Measurements from ENCODE around the gene GSG1L. TPM values are rescaled to one million over a fixed set of nuclear protein-coding genes. Genes with fewer than 3 reads are reported as not detected.

The GSG1L gene
- total RNA-seq, 1 experiment from 2014 or later: not detected

GRCh38 chr16:28105297-28105696, 41.8 kb upstream of the GSG1L start:
- BruUV-seq (replicated peaks): no TSS peak
- intact Hi-C loops (cut with micrococcal nuclease; ENCODE audit: unreplicated experiment): no loop called here
- H4K20me1 ChIP-seq (ENCODE audit: insufficient read depth): no peaks in the 10 kb centered on the region; the same call in none of the 2 replicates

GRCh38 chr16:28104404-28104803, 40.9 kb upstream of the GSG1L start:
- Histone ChIP-seq H3K4me1 (replicated peaks; ENCODE audit: insufficient read depth) (peaks cover 11% of the 10 kb centered on the region), H3K27me3 (ENCODE audit: insufficient read depth, low read depth) (no peaks in the 10 kb centered on the region), H3K79me2 (ENCODE audit: low read depth) (no peaks in the 10 kb centered on the region), H3F3A (ENCODE audit: insufficient read depth, low read depth) (peaks cover 6% of the 10 kb centered on the region; the same call in 1 of the 2 replicates), H3K27ac (no peak overlapping the region), H2AFZ (no peak overlapping the region), H3K4me3 (no peak overlapping the region), H3K9me3 (ENCODE audit: insufficient read depth, low read depth) (no peaks in the 10 kb centered on the region), H3K36me3 (ENCODE audit: low read depth) (peaks cover 48% of the 10 kb centered on the region), H4K20me1 (ENCODE audit: insufficient read depth) (no peaks in the 10 kb centered on the region; the same call in none of the 2 replicates), H3K4me2 (no peak overlapping the region), H3K9me2 (ENCODE audit: insufficient read depth) (no peaks in the 10 kb centered on the region)
- POLR2A ChIA-PET (ENCODE audit: unreplicated experiment): no interaction called here
- intact Hi-C loops (cut with micrococcal nuclease; ENCODE audit: unreplicated experiment): no loop called here
- CTCF ChIA-PET: no interaction called here
- BruUV-seq (replicated peaks): no TSS peak
- TF ChIP-seq CTCF (conservative IDR thresholded peaks at IDR 0.05): no peak
- no peak for TF ChIP-seq EZH2 (IDR thresholded peaks at IDR 0.05; ENCODE audit: low read depth)
- no peak for DNase-seq

More at GRCh38 chr16:28105297-28105696, 41.8 kb upstream of the GSG1L start:
- no peak overlapping the region for H2AFZ ChIP-seq
- TF ChIP-seq EZH2 (IDR thresholded peaks at IDR 0.05; ENCODE audit: low read depth) (no peak), CTCF (conservative IDR thresholded peaks at IDR 0.05) (no peak)
- H3K4me2 ChIP-seq: no peak overlapping the region
- ChIA-PET CTCF (no interaction called here), POLR2A (ENCODE audit: unreplicated experiment) (no interaction called here)
- no peak for DNase-seq
- H3K36me3 ChIP-seq (ENCODE audit: low read depth): peaks cover 48% of the 10 kb centered on the region
- peaks cover 6% of the 10 kb centered on the region; the same call in 1 of the 2 replicates for H3F3A ChIP-seq (ENCODE audit: insufficient read depth, low read depth)
- no peak overlapping the region for H3K4me3 ChIP-seq
- H3K4me1 ChIP-seq (replicated peaks; ENCODE audit: insufficient read depth): peaks cover 11% of the 10 kb centered on the region
- H3K9me2 ChIP-seq (ENCODE audit: insufficient read depth): no peaks in the 10 kb centered on the region
- H3K27ac ChIP-seq: no peak overlapping the region
- H3K9me3 ChIP-seq (ENCODE audit: insufficient read depth, low read depth): no peaks in the 10 kb centered on the region
- no peaks in the 10 kb centered on the region for H3K27me3 ChIP-seq (ENCODE audit: insufficient read depth, low read depth)
- H3K79me2 ChIP-seq (ENCODE audit: low read depth): no peaks in the 10 kb centered on the region

GRCh38 chr16:28103516-28104170, 40.1 kb upstream of the GSG1L start:
- no peaks in the 10 kb centered on the region for H3K9me2 ChIP-seq (ENCODE audit: insufficient read depth)

More at GRCh38 chr16:28103516-28104170, 40.1 kb upstream of the GSG1L start:
- Histone ChIP-seq H3K36me3 (ENCODE audit: low read depth) (peaks cover 46% of the 10 kb centered on the region), H3F3A (ENCODE audit: insufficient read depth, low read depth) (peaks cover 6% of the 10 kb centered on the region; the same call in 1 of the 2 replicates), H3K9me3 (ENCODE audit: insufficient read depth, low read depth) (no peaks in the 10 kb centered on the region), H3K4me3 (no peak overlapping the region), H3K27me3 (ENCODE audit: insufficient read depth, low read depth) (no peaks in the 10 kb centered on the region), H3K27ac (no peak overlapping the region), H3K4me2 (no peak overlapping the region), H3K4me1 (replicated peaks; ENCODE audit: insufficient read depth) (peaks cover 11% of the 10 kb centered on the region), H2AFZ (no peak overlapping the region), H3K79me2 (ENCODE audit: low read depth) (no peaks in the 10 kb centered on the region), H4K20me1 (ENCODE audit: insufficient read depth) (no peaks in the 10 kb centered on the region; the same call in 1 of the 2 replicates)
- DNase-seq: no peak
- intact Hi-C loops (cut with micrococcal nuclease; ENCODE audit: unreplicated experiment): no loop called here
- CTCF ChIA-PET: no interaction called here
- POLR2A ChIA-PET (ENCODE audit: unreplicated experiment): no interaction called here
- TF ChIP-seq CTCF (conservative IDR thresholded peaks at IDR 0.05) (no peak), EZH2 (IDR thresholded peaks at IDR 0.05; ENCODE audit: low read depth) (no peak)
- BruUV-seq (replicated peaks): no TSS peak

Data from PC-9 (cell line).